Spleen (tissue), 7 donors: ENCODE results near the gene ADGRA1.

ENCODE experiments used
- CTCF ChIP-seq, 11 experiments: fragments of 200-600 bp in 7 of 11; fragments of 450-650 bp in 4 of 11; sonication (generic) in 4 of 11; IDR thresholded peaks in 8 of 11; conservative IDR thresholded peaks in 3 of 11; 1 replicate in 7 of 11; 2 replicates in 4 of 11; pipeline versions ENCODE4 v1.4.0 to v1.8.0; 2016 to 2021; ENCODE audit warnings: antibody characterized with exemption in 11 of 11, inconsistent platforms in 4 of 11, mild to moderate bottlenecking in 1 of 11
- POLR2A ChIP-seq, 3 donors: fragments of 450-650 bp; IDR thresholded peaks; one replicate each; pipeline ENCODE4 v1.5.1; 2017; ENCODE audit warnings: antibody characterized with exemption in 3 of 3, mild to moderate bottlenecking in 1 of 3
- POLR2AphosphoS5 ChIP-seq, 3 donors: sonication (generic); formaldehyde crosslinking; IDR thresholded peaks; one replicate each; pipeline ENCODE4 v1.5.1; 2017; ENCODE audit warnings: antibody characterized with exemption in 3 of 3
- donor health status: DM: no; HTN: no; CAD: no; lungs with moderate emphysema.
- donor health status: DM: no; HTN: no; CAD: no.
- donor health status: DM: no; HTN: no; CAD: no.

GRCh38 chr10:133144771-133145170, 57.0 kb downstream of the ADGRA1 start:
- TF ChIP-seq CTCF (IDR thresholded peaks at IDR 0.05 in 8 of 11, conservative IDR thresholded peaks at IDR 0.05 in 3 of 11) (no peak), POLR2A (IDR thresholded peaks at IDR 0.05) (no peak), POLR2AphosphoS5 (IDR thresholded peaks at IDR 0.05) (no peak)
